Measurements from ENCODE around the gene CTSS. TPM values are rescaled to one million over a fixed set of nuclear protein-coding genes. Genes with fewer than 3 reads are reported as not detected.
"Not testable (repeated sequence)": the region's sequence is repeated elsewhere in the genome, so short reads cannot be mapped to it uniquely, and the experiment has no call there.

Gene CTSS
- 0.39 and 1.5 TPM in 2 replicates for total RNA-seq (2014; rRNA removed; shearing (Covaris generic))

DNA sequence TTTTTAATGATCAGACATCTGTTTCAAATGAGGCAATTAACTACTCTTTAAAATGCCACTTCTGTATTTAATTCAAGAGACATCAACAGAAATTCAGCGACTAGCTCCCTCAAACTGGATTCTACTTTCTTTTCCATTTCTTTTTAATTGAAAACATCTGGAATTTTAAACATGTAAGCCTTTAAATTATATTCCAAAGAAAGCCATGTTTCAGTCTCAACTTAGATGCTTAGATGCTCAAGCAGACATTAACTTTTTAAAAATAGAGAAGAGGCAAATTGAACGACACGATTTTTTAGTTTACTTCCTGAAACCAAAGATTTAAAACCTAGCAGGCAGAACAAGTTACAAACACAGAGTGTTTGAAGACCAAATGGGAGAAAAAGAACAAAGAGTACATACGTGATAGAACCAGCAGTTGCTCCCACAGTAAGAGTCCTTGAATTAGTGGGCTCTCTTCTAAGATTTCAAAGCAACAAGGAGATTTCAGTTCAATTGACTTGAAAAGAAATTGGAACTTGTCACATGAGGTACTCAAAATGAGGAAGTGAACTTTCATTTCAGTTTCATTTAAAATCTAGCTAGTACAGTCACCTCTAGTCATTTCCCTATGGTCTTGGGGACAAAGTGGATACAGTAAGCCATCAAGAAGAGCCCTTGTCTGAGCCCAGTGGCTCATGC is at the start of gene CTSS:
CTSS (minus strand) TSS at position 483 of the 681 bp plus-strand sequence. CDS start 1,015 bp downstream, outside the sequence.
- DNase-seq (ENCODE audit: low spot score): no peak

DNA sequence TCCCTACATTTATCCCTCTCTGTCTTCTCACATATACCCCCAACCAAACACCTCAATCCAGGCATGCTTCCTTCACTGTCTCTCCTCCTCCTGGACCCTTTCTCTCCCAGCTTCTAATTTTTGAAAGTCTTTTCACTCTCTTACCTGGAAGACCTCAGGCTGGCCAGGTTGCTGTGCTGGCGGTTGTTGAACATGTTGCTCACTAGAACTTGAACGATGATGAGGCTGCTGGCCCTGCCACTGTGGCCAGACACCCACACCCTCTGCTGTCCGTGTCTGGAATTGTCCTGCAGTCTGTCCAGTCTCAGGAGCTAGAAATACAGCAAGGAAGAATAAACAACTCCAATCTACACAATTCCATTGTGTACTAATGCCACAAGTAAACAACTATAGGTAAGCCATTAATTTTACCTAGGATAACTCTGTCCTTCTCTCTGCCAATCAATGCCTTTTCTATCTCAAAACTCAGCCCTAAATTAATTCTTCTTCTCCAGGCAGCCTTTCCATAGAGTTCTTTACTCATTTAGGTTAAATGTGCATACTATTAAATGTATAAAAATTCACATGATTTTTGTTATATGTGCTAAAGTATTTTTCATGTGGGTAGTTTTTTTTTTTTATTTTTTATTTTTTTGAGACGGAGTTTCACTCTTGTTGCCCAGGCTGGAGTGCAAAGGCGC is 47.6 kb upstream of the CTSS start:
- peak; percentile 48 for DNase-seq (ENCODE audit: low spot score)

DNA sequence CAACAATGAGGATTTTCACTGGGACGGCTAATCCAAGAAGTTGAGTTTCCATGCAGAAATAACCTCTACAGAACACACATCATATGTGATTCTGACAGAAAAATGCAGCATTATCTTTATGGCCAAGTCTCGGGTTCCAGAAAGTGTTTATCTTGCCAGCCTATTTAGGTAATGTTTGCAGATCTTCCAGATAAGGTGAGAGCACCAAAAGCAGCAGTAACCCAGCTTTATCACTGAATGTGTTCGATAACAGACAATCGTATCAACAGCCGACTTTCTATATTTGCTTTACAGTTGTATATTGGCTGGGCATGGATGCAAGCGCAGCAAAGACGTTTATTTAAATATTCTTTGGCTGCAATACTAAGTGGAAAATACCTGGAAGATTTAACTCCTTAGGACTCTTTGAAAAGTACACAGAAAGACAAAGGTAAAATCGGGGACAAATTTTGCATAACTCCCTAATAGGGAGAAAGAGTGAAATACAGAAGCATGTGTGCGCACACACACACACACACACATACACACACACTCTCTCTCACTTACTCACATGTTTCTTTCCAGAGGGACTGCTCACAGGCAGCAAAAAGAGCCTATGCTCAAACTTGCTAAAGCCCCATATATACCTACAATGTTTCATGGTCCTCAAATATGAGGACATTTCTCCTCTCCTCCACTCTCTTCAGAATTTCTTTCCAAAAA is 45.5 kb upstream of the CTSS start:
- DNase-seq (ENCODE audit: low spot score): no peak

DNA sequence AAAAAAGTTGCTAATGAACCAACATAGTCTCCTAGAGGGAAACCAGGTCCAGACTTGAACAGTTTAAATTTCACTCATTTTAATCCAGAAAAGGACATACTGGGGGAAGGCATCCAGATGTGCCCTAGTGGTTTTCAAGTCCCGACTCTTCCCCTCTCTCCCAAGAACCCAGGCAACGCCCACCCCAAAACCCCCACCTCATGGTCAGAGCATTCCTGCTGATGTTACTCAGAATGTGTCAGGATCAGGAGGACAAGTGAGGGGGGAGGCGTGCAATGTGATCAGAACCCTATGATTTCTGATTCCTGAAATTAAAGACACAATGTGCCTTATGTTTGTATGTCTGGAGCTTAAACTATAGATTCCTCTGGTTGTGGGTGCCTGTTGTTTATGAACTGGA is 44.1 kb upstream of the CTSS start:
- no peak for DNase-seq (ENCODE audit: low spot score)

DNA sequence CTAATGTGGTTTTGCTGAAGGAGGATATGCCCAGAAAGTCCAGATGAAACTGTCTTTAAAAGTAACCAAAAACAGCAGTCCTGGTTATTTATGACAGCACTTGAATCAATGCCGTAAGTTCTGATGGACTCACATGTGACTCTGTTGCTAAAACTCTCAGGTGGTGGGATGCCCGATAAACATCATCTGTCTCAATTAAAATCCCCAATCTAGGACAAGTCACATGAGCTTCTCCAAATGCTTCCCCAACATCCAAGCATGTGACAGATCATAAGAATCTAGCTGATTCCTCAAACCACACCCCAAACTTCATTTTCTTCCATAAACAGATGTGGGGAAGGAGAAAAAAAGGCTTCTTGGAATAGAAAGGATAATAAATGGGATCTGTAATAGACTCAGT is 43.3 kb upstream of the CTSS start:
- DNase-seq (ENCODE audit: low spot score): no peak

DNA sequence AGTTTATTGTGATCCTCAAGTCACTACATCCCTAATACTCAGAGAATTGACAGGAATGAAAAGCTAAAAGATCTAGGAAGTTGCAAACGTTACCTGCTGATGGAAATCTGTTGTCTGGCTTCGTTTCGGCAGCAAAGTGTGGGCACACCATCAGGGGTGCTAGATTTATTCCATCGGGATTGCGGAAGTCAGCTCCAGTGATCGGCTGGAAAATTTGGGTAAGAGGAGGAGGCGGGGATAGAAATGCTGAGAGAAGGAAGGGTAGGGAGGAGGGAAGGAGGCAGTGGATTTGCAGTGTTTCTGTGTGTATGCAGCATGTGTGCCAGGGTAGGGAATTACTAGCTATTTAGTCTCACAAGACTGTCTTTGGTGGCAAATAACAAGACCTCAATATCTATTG is 42.5 kb upstream of the CTSS start, which contains the start of gene CTSK:
CTSK (minus strand) TSS at position 140 of the 400 bp plus-strand sequence. CDS start 1,455 bp downstream, outside the sequence.
- DNase-seq (ENCODE audit: low spot score): no peak

DNA sequence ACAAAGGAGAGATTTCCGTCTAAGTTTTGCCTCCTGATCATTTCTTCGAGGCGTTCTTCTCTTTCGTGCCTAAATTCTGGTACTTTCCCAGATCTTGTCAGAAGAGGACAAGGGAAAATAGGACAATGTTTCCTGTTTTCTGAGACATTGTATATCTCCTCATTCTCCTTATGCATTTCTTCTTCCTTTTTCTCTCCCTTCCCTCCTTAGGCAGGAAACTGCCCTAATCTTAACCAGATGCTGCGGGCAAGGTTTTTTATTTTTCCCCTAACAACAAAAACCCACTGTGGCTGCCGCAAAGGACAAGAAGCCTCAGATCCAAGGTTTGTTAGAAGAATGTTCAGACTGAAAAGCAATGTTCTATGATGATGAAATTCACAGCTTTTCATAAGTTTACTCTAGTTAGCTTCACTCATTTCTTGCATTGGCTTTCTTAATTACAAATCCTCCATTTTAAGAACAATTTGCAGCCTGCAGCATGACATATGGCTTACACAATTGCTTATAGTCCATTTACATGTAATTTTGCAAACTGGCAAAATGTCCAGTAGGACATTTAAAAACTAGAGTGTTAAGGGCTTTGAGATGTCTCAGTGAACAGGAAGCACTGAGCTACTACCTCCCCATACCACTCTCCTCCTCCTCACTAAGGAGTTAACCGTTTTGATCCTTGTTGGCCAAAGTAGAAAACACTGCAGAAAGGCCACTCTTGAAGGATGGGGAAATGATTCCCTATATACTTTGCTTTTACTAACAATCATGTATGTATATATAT is 41.9 kb upstream of the CTSS start:
- DNase-seq (ENCODE audit: low spot score): no peak

DNA sequence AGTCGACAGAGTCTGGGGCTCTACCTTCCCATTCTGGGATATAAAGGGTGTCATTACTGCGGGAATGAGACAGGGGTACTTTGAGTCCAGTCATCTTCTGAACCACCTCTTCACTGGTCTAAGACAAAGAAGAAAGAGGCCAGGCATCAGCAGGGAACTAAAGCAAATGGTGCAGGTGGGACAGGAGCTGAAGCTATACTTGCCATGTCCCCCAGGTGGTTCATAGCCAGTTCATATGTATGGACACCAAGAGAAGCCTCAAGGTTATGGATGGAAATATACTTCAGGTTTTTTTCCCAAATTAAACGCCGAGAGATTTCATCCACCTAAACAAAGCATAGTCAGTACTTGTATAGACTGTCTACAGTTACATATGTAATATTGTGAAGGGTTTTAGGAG is 40.3 kb upstream of the CTSS start:
- DNase-seq (ENCODE audit: low spot score): no peak

DNA sequence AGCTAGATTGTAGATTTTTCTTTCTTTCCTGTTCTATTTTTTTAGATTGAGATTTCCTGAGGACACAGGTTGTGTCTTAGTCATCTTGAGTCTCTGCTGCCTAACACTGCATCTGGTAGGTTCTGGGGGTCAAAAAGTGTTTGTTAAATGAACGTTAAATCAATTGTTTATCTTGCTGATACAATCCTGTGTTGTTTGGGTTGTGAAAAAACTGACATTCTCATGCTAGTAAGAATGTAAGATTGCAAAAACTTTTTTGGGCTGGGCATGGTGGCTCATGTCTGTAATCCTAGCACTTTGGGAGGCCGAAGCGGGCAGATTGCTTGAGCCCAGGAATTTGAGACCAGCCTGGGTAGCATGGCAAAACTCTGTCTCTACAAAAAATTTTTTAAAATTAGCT is 39.1 kb upstream of the CTSS start:
- DNase-seq (ENCODE audit: low spot score): no peak

DNA sequence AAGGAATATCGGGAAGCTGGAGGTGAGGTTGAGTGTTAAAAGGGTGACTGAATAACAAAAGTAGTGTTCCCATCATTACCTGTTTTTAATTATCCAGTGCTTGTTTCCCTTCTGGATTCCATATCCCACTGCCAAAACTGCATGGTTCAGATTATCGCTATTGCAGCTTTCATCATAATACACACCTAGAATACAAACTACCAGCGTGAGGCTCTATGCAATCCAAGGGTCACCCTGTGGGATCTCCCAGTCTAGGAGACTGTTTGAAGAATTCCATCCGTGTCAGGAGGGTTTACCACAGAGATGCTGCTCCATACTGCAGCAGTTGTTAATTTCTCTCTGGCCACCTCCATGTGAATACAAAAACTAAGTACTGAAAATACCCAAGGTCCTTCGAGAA is 33.5 kb upstream of the CTSS start:
- DNase-seq (ENCODE audit: low spot score): no peak

DNA sequence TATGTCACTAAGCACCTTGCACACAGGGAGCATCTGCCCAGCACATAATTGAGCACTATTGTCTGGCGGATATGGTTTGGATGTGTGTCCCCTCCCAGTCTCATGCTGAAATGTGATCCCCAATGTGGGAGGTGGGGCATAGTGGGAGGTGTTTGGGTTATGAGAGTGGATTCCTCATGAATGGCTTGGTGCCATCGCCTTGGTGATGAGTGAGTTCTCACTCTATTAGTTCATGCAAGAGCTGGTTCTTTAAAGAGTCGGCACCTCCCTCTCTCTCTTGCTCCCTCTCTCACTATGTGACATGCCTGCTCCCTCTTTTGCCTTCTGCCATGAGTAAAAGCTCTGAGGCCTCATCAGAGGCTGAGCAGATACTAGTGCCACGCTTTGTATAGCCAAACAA is 32.9 kb upstream of the CTSS start:
- DNase-seq (ENCODE audit: low spot score): no peak

DNA sequence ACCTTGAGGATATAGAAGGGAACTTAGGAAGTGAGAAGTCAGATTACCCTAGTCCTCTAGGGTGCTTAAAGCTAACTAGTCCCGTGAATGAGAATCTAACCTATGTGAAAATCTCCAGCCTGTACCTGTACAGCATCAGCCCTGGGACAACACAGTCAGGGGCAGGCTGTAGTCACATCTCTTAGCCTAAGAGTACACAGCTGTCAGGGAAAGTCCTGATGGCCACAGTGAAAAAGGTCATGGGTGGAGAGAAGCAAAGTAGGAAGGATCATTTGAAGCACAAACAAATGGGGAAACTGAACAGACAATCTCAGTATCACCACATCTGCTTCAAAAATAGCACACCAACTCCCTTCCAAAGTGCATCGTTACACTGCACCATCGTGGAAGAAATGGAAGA is 30.8 kb upstream of the CTSS start:
- no peak for DNase-seq (ENCODE audit: low spot score)

DNA sequence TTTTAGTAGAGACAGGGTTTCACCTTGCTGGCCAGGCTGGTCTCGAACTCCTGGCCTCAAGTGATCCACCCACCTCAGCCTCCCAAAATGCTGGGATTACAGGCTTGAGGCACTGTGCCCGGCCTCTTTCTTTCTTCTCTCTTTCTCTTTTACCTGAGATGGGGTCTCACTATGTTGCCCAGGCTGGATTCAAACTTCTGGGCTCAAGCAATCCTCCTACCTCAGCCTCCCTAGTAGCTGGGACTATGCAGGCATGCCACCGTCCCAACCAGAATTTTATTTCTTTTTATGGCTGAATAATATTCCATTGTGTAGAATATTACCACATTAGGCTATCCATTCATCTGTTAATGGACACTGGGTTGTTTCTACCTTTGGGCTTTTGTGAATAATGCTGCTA is 28.2 kb upstream of the CTSS start:
- not testable (repeated sequence) for DNase-seq (ENCODE audit: low spot score)

DNA sequence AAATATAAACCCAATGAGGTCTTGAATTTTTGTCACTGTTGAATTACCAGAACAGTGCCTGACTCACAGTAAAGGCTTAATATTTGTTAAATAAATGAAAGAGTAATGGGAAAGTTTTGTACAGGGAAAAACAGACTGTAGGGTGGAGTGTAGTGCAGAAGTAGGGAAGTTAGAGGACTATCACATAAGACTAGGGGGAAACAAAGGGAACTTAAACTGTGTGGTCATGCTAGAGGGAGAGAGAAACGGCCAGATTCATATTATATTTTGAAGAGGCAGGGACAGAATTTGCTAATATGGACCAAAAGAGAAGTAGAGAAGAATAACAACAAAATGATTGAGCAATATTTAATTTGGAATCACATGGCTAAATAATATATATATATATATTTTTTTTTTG is 27.6 kb upstream of the CTSS start:
- no peak for DNase-seq (ENCODE audit: low spot score)

DNA sequence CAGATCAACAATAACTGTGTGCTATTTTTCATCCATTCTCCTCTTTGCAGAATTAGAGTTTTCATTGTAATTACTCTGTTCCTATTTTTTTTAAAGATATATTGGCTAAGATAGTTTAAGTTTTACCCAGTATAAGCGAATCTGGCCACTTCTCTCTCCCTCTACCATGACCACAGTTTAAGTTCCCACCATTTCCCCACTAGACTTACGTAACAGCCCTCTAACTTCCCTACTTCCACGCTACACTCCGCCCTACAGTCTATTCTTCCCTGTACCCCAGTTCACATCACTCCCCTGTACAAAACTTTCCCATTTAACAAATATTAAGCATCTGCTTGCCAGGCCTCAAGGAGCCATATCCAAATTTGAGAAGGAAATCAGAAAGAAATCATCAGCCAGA is 26.0 kb upstream of the CTSS start:
- DNase-seq (ENCODE audit: low spot score): no peak

DNA sequence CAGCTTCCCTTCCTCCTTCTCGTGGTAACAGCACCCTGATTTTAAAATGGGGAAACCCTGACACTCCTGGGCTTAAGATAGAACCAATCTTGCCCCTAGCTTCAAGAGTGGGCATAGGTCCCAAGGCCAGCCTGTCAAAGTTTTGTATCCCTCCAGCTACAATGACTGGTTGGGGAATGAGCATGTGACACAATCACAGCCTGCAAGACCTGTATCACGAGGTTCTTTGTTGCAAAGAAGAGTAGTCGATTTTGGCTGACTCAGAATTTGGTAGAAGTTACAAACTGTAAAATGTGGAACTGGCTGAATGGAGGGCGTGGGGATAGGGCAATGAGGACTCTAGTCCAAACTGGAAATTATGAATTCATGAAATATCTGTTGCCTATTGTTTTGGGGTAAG is 23.8 kb upstream of the CTSS start:
- DNase-seq (ENCODE audit: low spot score): no peak

DNA sequence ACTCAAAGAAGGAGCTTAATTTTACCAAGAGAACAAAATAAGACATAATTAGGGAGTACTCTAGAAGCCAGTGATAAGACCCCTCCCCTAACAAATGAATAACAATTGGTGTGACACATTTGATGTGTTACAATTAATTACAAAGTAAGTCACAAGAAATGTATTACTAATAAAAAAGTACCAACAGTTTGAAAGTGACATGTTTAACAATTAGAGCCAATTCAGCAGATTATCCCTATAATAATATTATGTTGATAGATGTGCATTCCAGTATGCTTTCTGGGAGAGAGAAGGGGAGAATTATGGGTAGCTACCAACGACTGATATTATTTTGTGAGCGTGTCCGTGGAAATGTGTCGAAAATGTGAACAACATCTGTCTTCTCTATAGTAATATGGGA is 23.4 kb upstream of the CTSS start:
- DNase-seq (ENCODE audit: low spot score): no peak

DNA sequence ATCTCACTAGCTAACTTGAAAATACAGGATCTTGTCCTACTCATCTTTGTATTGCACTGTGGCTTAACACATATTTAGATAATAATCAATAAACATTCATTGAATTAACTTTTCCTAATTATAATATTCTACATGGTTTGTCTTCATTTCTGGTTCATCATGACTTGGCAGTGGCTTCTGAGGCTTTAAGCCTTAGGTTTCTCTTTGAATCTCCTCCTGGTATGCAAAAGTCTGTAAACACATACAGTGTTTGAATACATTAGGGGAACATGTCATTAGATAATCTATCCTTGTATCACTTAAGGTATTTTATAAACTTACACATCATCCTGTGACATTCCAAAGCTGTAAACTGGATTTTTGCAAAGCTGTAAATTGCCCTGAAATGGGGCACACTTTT is 21.9 kb upstream of the CTSS start:
- DNase-seq (ENCODE audit: low spot score): no peak

DNA sequence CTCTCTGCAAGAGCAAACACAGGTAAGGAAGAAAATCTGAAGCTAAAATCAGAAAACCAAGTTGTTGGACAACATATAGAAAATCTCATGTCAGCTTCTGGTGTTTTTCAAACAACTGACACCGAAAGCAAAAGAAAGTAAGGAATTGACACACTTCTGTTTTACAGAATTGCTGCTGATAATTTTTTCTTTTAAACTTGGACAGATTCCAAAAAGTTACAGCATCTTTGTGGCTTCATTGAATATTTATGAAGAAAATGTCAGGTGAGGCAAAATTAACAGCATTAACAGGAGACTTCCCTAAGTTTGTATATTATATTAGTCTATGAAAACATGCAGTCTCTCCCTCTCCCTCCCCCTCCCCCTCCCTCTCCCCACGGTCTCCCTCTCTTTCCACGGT is 14.9 kb upstream of the CTSS start:
- DNase-seq (ENCODE audit: low spot score): no peak

DNA sequence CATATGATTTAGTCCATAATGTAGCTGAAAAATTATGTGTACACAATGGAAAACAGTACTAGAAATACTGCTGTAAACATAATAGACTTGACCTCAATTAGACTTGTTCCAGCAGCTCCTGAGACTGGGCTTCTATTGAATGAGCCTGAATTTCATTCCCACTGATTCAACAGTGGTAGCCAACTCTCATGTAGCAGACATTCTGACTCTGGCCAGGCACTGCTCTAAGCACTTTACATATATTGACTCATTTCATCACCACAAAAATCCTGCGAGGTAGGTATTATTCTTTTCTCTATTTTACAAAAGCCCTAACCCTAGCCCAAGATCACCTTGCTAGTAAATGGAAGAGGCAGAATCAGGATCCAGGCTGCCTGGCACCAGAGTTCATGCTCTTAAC is 12.8 kb upstream of the CTSS start:
- DNase-seq (ENCODE audit: low spot score): no peak

DNA sequence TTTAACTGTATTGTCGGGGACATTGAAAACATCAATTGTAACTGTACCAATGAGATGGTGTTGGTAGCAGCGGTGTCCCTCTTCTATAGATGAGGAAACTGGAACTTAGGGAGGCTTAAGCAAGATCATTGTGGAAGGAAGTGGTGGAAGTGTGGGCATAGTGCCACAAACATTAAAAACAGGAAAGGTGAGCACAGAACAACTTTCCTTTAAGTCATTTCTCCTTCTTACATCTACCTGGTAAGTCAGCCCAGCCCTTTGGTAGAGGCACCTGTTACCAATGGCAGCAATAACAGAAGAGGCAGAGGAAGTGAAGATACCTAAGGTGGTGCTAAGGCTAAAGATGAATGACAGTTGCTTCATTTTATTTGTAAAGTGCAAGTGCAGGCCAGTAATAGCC is 12.0 kb upstream of the CTSS start:
- DNase-seq (ENCODE audit: low spot score): no peak

DNA sequence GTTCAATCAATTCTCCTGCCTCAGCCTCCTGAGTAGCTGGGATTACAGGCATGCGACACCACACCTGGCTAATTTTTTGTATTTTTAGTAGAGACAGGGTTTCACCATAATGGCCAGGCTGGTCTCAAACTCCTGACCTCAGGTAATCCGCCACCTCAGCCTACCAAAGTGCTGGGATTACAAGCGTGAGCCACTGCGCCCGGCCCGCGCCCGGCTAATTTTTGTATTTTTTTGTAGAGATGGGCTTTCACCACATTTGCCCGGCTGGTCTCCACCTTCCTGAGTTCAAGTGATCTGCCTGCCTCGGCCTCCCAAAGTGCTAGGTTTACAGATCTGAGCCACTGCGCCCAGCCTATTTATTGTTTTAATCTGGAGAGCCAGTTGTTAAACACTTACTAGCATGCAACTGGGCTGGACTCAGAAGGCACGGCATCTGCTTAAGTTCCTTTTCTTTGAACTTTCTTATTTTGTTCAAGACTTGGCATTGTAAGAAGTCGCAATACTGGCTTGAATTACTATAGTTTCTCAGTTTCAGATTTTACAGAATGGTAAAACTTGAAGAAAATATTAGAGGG is 10.4 kb upstream of the CTSS start:
- not testable (repeated sequence) for DNase-seq (ENCODE audit: low spot score)
